Loucy (cell line): ENCODE results near the gene MAD1L1.

ENCODE experiments used
- H2AFZ ChIP-seq: fragments of 200-600 bp; sonication (generic); 2 replicates; pipeline ENCODE4 v1.6.0; 2016; ENCODE audit warnings: antibody characterized with exemption, mild to moderate bottlenecking, low read length, moderate library complexity
- H3F3A ChIP-seq: fragments of 200-600 bp; 2 replicates; pipeline ENCODE4 v1.6.0; 2016; ENCODE audit warnings: antibody characterized with exemption, low read depth, mild to moderate bottlenecking
- H3K27me3 ChIP-seq: fragments of 200-600 bp; sonication (generic); 2 replicates; pipeline ENCODE4 v1.6.1; 2014; ENCODE audit warnings: low read length, mild to moderate bottlenecking; ENCODE audit not compliant: insufficient read depth, poor library complexity, severe bottlenecking
- H3K36me3 ChIP-seq: fragments of 200-600 bp; sonication (generic); 2 replicates; pipeline ENCODE4 v1.6.1; 2016; ENCODE audit warnings: low read length; ENCODE audit not compliant: insufficient read depth
- H3K4me1 ChIP-seq: fragments of 200-600 bp; sonication (generic); 2 replicates; pipeline ENCODE4 v1.5.1; 2014; ENCODE audit warnings: low read length, mild to moderate bottlenecking; ENCODE audit not compliant: insufficient read depth, poor library complexity, severe bottlenecking
- H3K4me2 ChIP-seq: fragments of 200-600 bp; sonication (generic); 2 replicates; pipeline ENCODE4 v1.6.0; 2014; ENCODE audit warnings: antibody characterized with exemption, low read length, low read depth, mild to moderate bottlenecking; ENCODE audit not compliant: poor library complexity, severe bottlenecking
- H3K4me3 ChIP-seq: fragments of 200-600 bp; sonication (generic); 2 replicates; pipeline ENCODE4 v1.5.1; 2014; ENCODE audit warnings: low read length, mild to moderate bottlenecking, mixed read lengths; ENCODE audit not compliant: poor library complexity, severe bottlenecking
- H3K79me2 ChIP-seq: fragments of 200-600 bp; sonication (generic); 2 replicates; pipeline ENCODE4 v1.6.1; 2014; ENCODE audit warnings: low read length; ENCODE audit not compliant: insufficient read depth
- H3K9ac ChIP-seq: fragments of 200-600 bp; sonication (generic); 2 replicates; pipeline ENCODE4 v1.6.0; 2014; ENCODE audit warnings: mild to moderate bottlenecking, low read depth, low read length, moderate library complexity; ENCODE audit not compliant: poor library complexity, severe bottlenecking
- H3K9me2 ChIP-seq: fragments of 200-600 bp; sonication (generic); replicated peaks from 2 replicates; pipeline ENCODE4 v1.6.1; 2016; ENCODE audit warnings: low read depth, low read length, mixed read lengths
- H3K9me3 ChIP-seq: fragments of 200-600 bp; sonication (generic); 2 replicates; pipeline ENCODE4 v1.6.1; 2014; ENCODE audit warnings: mild to moderate bottlenecking, antibody characterized with exemption, low read length, low read depth; ENCODE audit not compliant: insufficient read depth
- H4K20me1 ChIP-seq: fragments of 200-600 bp; sonication (generic); 2 replicates; pipeline ENCODE4 v1.6.0; 2014; ENCODE audit warnings: antibody characterized with exemption, low read length, mild to moderate bottlenecking; ENCODE audit not compliant: insufficient read depth, poor library complexity, severe bottlenecking
- EZH2phosphoT487 ChIP-seq: fragments of 200-600 bp; IDR thresholded peaks from 2 replicates; pipeline ENCODE4 v1.6.1; 2018; ENCODE audit warnings: antibody characterized with exemption, mild to moderate bottlenecking, moderate library complexity, borderline replicate concordance
- TF ChIP-seq, protein P1 (sequence below): fragments of 200-600 bp; sonication (generic); conservative IDR thresholded peaks from 2 replicates; pipeline ENCODE4 v1.5.1; 2014; ENCODE audit warnings: mild to moderate bottlenecking, antibody characterized with exemption, low read length

The MAD1L1 gene

DNA sequence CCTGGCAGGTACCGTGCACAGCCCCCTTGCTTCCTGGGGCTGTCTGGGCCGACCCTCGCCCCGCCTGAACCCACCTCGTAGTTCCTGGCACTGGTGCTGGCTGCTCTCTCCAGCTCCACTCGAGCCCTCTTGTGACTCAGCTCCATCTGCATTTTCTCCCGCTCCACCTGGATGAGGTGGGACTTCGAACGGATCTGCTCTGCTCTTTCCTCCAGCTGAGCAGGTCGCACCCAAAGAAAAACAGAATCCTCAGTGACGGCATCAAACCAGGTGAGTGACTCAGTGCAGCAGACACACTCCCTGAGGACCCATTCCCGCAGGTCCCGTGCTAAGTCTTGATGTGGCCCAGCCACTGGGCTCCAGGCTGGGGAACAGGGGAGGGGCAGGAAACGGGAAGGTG, 7.4 kb downstream of the MAD1L1 start:
- no peaks in the 10 kb centered on the region for H3F3A ChIP-seq
- peaks cover 6% of the 10 kb centered on the region for H3K4me1 ChIP-seq
- peaks cover 45% of the 10 kb centered on the region for H3K79me2 ChIP-seq
- H3K9ac ChIP-seq: no peak overlapping the region
- H4K20me1 ChIP-seq: no peaks in the 10 kb centered on the region
- no peaks in the 10 kb centered on the region for H3K9me2 ChIP-seq
- H2AFZ ChIP-seq: no peak overlapping the region
- no peak for TF ChIP-seq EZH2phosphoT487
- TF ChIP-seq, protein P1, sequence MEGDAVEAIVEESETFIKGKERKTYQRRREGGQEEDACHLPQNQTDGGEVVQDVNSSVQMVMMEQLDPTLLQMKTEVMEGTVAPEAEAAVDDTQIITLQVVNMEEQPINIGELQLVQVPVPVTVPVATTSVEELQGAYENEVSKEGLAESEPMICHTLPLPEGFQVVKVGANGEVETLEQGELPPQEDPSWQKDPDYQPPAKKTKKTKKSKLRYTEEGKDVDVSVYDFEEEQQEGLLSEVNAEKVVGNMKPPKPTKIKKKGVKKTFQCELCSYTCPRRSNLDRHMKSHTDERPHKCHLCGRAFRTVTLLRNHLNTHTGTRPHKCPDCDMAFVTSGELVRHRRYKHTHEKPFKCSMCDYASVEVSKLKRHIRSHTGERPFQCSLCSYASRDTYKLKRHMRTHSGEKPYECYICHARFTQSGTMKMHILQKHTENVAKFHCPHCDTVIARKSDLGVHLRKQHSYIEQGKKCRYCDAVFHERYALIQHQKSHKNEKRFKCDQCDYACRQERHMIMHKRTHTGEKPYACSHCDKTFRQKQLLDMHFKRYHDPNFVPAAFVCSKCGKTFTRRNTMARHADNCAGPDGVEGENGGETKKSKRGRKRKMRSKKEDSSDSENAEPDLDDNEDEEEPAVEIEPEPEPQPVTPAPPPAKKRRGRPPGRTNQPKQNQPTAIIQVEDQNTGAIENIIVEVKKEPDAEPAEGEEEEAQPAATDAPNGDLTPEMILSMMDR: no peak
- peaks cover 68% of the 10 kb centered on the region; the same call in 1 of the 2 replicates for H3K36me3 ChIP-seq
- no peaks in the 10 kb centered on the region for H3K9me3 ChIP-seq
- H3K27me3 ChIP-seq: no peaks in the 10 kb centered on the region
- no peak overlapping the region for H3K4me3 ChIP-seq
- H3K4me2 ChIP-seq: no peak overlapping the region

DNA sequence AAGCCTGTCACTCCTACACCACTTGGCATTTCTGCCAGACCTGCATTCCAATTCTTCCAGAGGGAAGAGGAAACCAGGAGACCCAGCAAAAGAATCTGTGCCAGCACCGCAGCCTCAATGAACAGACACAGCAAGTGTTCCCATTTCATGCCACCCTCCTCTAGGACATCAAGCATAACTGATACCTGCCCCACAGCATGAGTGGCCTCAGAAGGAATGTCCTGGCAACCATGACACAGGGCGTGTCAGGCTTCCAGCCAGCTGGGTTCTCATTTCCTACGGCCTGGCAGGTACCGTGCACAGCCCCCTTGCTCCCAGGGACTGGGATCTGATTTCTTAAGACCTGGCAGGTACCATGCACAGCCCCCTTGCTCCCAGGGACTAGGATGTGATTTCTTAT, 7.8 kb downstream of the MAD1L1 start:
- peaks cover 41% of the 10 kb centered on the region for H3K79me2 ChIP-seq

DNA sequence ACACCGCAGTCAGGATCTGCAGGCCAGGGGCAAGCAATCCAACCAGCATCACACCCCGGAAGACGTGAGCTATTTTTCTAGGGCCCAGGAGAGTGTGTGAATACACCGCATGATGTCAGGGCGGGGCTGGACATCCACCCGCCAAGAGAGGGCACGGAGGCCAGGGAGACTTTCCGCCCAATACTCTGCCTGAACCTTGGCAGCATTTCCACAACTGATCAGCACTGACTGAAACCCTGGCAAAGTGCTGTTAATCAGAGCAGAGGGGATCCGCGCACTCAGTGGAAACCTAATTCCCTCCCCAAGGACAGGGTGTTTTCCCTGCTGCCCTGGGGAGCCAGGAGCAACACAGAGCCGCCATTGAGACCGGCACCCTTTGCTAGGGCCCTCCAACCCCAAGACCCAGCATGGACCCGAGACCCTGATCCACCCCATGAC, 8.2 kb downstream of the MAD1L1 start:
- Histone ChIP-seq H3K4me3 (no peak overlapping the region), H3K9me3 (no peaks in the 10 kb centered on the region), H3K36me3 (peaks cover 68% of the 10 kb centered on the region; the same call in 1 of the 2 replicates), H3K9ac (no peak overlapping the region), H3K4me2 (no peak overlapping the region), H3K79me2 (peaks cover 37% of the 10 kb centered on the region), H3F3A (no peaks in the 10 kb centered on the region), H2AFZ (no peak overlapping the region), H3K4me1 (no peaks in the 10 kb centered on the region), H3K27me3 (no peaks in the 10 kb centered on the region), H3K9me2 (no peaks in the 10 kb centered on the region), H4K20me1 (no peaks in the 10 kb centered on the region)
- TF ChIP-seq, protein P1: no peak
- TF ChIP-seq EZH2phosphoT487: no peak

More for the DNA sequence above, 7.8 kb downstream of the MAD1L1 start:
- Histone ChIP-seq H3K4me1 (peaks cover 2% of the 10 kb centered on the region), H3K4me2 (no peak overlapping the region), H3K9me3 (no peaks in the 10 kb centered on the region), H3F3A (no peaks in the 10 kb centered on the region), H3K36me3 (peaks cover 68% of the 10 kb centered on the region; the same call in 1 of the 2 replicates), H3K4me3 (no peak overlapping the region), H3K9me2 (no peaks in the 10 kb centered on the region), H4K20me1 (no peaks in the 10 kb centered on the region), H3K9ac (no peak overlapping the region), H3K27me3 (no peaks in the 10 kb centered on the region), H2AFZ (no peak overlapping the region)
- no peak for TF ChIP-seq EZH2phosphoT487
- TF ChIP-seq, protein P1: no peak
